Activated CD8-positive, alpha-beta T cell treated with anti-CD3 and anti-CD28 coated beads, Interleukin-2, amount 10 ng/mL, durations not matched to agents 7 days and 5 days (primary cell): ENCODE measurements around the gene IMMP2L. TPM values are rescaled to one million over a fixed set of nuclear protein-coding genes. Genes with fewer than 3 reads are reported as not detected.
A peak's percentile ranks its signal among the peaks of the same experiment; 100 is the strongest.

ENCODE experiments used
- ATAC-seq: fragments of 150-1000 bp; cut with Tn5 transposase; one replicate; pipeline ENCODE4 v1.10.0; 2021; ENCODE audit warnings: moderate library complexity
- CTCF ChIA-PET: fragments of 350-600 bp; sonication (Branson Sonifier 250); formaldehyde crosslinking; loops from one replicate; lab custom pipeline; 2021; ENCODE audit warnings: antibody characterized with exemption; lab: Charles Lee
- POLR2A ChIA-PET: fragments of 350-600 bp; sonication (Branson Sonifier 250); formaldehyde crosslinking; loops from one replicate; lab custom pipeline; 2021; ENCODE audit warnings: antibody characterized with exemption; lab: Charles Lee
- DNase-seq: peaks from one replicate; pipeline ENCODE4 v3.0.0-alpha.2; 2020
- H3K27ac Mint-ChIP-seq: one replicate; pipeline ENCODE4 v1.8.0; 2021; ENCODE audit warnings: mild to moderate bottlenecking, mixed read lengths
- H3K27me3 Mint-ChIP-seq: one replicate; pipeline ENCODE4 v1.8.0; 2021; ENCODE audit warnings: low read depth, mixed read lengths
- H3K36me3 Mint-ChIP-seq: one replicate; pipeline ENCODE4 v1.8.0; 2021; ENCODE audit warnings: low read depth, mixed read lengths
- H3K4me1 Mint-ChIP-seq: one replicate; pipeline ENCODE4 v1.8.0; 2021; ENCODE audit warnings: low read depth, mixed read lengths
- H3K4me3 Mint-ChIP-seq: one replicate; pipeline ENCODE4 v1.8.0; 2021; ENCODE audit warnings: mild to moderate bottlenecking, mixed read lengths
- H3K9me3 Mint-ChIP-seq: one replicate; pipeline ENCODE4 v1.8.0; 2022; ENCODE audit warnings: mixed read lengths; ENCODE audit not compliant: insufficient read depth
- total RNA-seq, 2 experiments: library from RNA; stranded (reverse); gene quantifications; one replicate each; pipeline ENCODE4 v1.2.3, GENCODE V29; 2021

IMMP2L gene
- total RNA-seq, 2 experiments from 2014 or later: 7.1 to 9.7 TPM

GRCh38 chr7:110645616-110646015 lies 916.7 kb downstream of the IMMP2L start:
- no peaks in the 10 kb centered on the region for H3K36me3 Mint-ChIP-seq
- no peak for DNase-seq
- ChIA-PET POLR2A (no interaction called here), CTCF (no interaction called here)
- H3K9me3 Mint-ChIP-seq: peaks cover 4% of the 10 kb centered on the region
- no peak for ATAC-seq
- H3K4me1 Mint-ChIP-seq: peaks cover 9% of the 10 kb centered on the region
- H3K27me3 Mint-ChIP-seq: no peaks in the 10 kb centered on the region
- no peak overlapping the region for H3K27ac Mint-ChIP-seq
- no peak overlapping the region for H3K4me3 Mint-ChIP-seq

DNA sequence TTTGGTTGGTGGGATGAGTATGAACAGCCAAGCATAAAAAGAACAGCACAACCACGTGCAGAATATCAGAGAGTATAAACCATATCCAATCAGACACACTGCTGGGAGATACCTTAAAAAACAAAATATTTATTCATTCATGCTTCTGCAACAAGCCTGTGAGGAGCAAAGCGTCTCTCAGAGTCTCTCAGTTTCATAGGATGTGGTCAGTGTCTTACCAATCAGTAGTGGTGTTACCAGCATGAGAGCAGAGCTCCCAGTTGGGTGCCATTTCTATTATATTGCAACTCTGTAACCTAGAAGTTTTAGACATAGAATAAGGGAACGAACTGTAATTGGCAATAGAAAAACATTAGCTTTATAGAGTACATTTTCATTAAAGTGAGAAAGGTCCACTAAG lies 917.2 kb downstream of the IMMP2L start:
- Mint-ChIP-seq H3K27ac (no peak overlapping the region), H3K4me1 (peaks cover 9% of the 10 kb centered on the region), H3K36me3 (no peaks in the 10 kb centered on the region), H3K9me3 (peaks cover 4% of the 10 kb centered on the region), H3K27me3 (no peaks in the 10 kb centered on the region), H3K4me3 (no peak overlapping the region)
- ATAC-seq (no peak), DNase-seq (peak; percentile 27)
- ChIA-PET CTCF (no interaction called here), POLR2A (no interaction called here)

GRCh38 chr7:110637252-110637651 lies 925.0 kb downstream of the IMMP2L start:
- POLR2A ChIA-PET: no interaction called here
- no peak for DNase-seq
- Mint-ChIP-seq H3K36me3 (no peaks in the 10 kb centered on the region), H3K4me1 (no peaks in the 10 kb centered on the region), H3K4me3 (no peak overlapping the region), H3K27me3 (no peaks in the 10 kb centered on the region), H3K9me3 (peaks cover 3% of the 10 kb centered on the region), H3K27ac (no peak overlapping the region)
- CTCF ChIA-PET: no interaction called here
- no peak for ATAC-seq

GRCh38 chr7:110633313-110633712 lies 929.0 kb downstream of the IMMP2L start:
- CTCF ChIA-PET: no interaction called here
- Mint-ChIP-seq H3K4me3 (no peak overlapping the region), H3K36me3 (no peaks in the 10 kb centered on the region), H3K27ac (no peak overlapping the region), H3K27me3 (no peaks in the 10 kb centered on the region), H3K9me3 (peaks cover 3% of the 10 kb centered on the region), H3K4me1 (no peaks in the 10 kb centered on the region)
- ATAC-seq (no peak), DNase-seq (no peak)
- POLR2A ChIA-PET: no interaction called here

DNA sequence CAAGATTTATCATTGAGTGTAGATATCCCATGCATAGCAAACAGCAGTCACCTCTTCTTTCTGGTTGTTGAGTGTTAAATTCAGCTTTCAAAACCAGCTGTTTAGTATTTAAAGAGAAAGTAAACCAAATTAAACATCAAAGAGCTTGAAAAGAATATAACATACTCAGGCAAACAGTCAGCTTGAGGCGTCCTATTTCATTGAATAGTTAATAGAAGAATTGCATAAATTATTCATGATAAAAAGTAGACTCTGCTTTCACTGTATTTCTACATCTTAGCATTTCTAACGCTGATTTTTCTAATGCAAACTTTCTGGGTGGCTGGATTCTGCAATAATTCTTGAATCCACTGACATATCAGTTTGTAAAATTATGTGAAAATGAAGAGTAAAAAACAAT lies 935.9 kb downstream of the IMMP2L start:
- H3K27ac Mint-ChIP-seq: no peak overlapping the region
- no peaks in the 10 kb centered on the region for H3K9me3 Mint-ChIP-seq
- ATAC-seq (no peak), DNase-seq (no peak)
- H3K4me1 Mint-ChIP-seq: no peaks in the 10 kb centered on the region
- no peaks in the 10 kb centered on the region for H3K27me3 Mint-ChIP-seq
- no peak overlapping the region for H3K4me3 Mint-ChIP-seq
- ChIA-PET CTCF (no interaction called here), POLR2A (no interaction called here)
- H3K36me3 Mint-ChIP-seq: no peaks in the 10 kb centered on the region

- no peak overlapping the region for H3K4me3 Mint-ChIP-seq
- ChIA-PET POLR2A (no interaction called here), CTCF (no interaction called here)
- no peak overlapping the region for H3K27ac Mint-ChIP-seq
- ATAC-seq (no peak), DNase-seq (no peak)
- H3K36me3 Mint-ChIP-seq: no peaks in the 10 kb centered on the region
- no peaks in the 10 kb centered on the region for H3K4me1 Mint-ChIP-seq
- no peaks in the 10 kb centered on the region for H3K27me3 Mint-ChIP-seq
- no peaks in the 10 kb centered on the region for H3K9me3 Mint-ChIP-seq
These were observed 937.0 kb downstream of the IMMP2L start for GRCh38 chr7:110625294-110625693.

GRCh38 chr7:110623436-110623835 lies 938.9 kb downstream of the IMMP2L start:
- ATAC-seq (no peak), DNase-seq (no peak)
- H3K27ac Mint-ChIP-seq: no peak overlapping the region
- H3K9me3 Mint-ChIP-seq: no peaks in the 10 kb centered on the region
- POLR2A ChIA-PET: no interaction called here
- CTCF ChIA-PET: no interaction called here
- no peaks in the 10 kb centered on the region for H3K27me3 Mint-ChIP-seq
- no peak overlapping the region for H3K4me3 Mint-ChIP-seq
- H3K4me1 Mint-ChIP-seq: no peaks in the 10 kb centered on the region
- H3K36me3 Mint-ChIP-seq: no peaks in the 10 kb centered on the region

GRCh38 chr7:110621289-110621688 lies 941.0 kb downstream of the IMMP2L start:
- Mint-ChIP-seq H3K27ac (no peak overlapping the region), H3K4me1 (no peaks in the 10 kb centered on the region), H3K4me3 (no peak overlapping the region), H3K27me3 (no peaks in the 10 kb centered on the region), H3K9me3 (peaks cover 4% of the 10 kb centered on the region), H3K36me3 (peaks cover 2% of the 10 kb centered on the region)
- POLR2A ChIA-PET: no interaction called here
- CTCF ChIA-PET: no interaction called here
- ATAC-seq (no peak), DNase-seq (no peak)

DNA sequence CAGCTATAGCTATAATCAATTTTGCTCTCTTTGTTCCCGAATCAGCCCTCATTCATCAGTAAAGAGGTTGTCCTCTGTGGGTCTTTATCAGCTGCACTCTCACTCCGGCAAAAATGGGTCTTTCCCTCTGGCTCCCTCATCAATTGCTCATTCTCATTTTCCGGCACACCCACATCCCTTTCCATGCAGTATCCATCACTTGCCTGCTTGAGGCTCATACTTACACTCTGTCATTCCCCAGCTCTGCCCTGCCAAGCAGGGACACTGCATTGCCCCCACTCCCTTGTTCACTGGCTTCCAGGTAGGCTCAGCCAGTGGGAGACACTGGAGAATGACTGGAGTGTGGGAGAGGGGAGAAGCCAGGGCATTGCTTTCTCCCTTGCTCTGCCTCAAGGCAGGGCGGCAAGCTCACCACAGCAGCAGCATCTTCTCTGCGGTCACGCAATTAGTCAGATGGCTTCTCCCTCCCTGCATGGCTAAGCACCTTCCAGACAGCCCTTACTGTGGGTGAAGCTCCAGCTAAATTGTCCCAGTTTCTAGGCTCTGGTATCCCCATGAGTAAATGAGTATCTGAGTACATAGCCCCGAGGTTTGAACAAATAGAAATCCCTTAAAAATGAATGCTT lies 942.1 kb downstream of the IMMP2L start:
- peaks cover 2% of the 10 kb centered on the region for H3K36me3 Mint-ChIP-seq
- no peaks in the 10 kb centered on the region for H3K27me3 Mint-ChIP-seq
- peaks cover 6% of the 10 kb centered on the region for H3K9me3 Mint-ChIP-seq
- DNase-seq: no peak
- H3K4me1 Mint-ChIP-seq: no peaks in the 10 kb centered on the region
- no peak for ATAC-seq
- H3K27ac Mint-ChIP-seq: no peak overlapping the region
- CTCF ChIA-PET: interaction anchor here (0.9 kb wide), 1 partner anchor 25 kb away, joined by 3 read pairs; no protein-coding TSS in a partner anchor
- H3K4me3 Mint-ChIP-seq: no peak overlapping the region
- POLR2A ChIA-PET: interaction anchor here (0.6 kb wide), 1 partner anchor 169 kb away, joined by 3 read pairs; no protein-coding TSS in a partner anchor
